IPS-NIHi7 (cell line): ENCODE data around the gene MALRD1.

Experiments
- DNase-seq: peaks from one replicate; pipeline ENCODE4 v3.0.0; 2012; ENCODE audit warnings: mixed read lengths; ENCODE audit errors: extremely low spot score

MALRD1 gene

DNA sequence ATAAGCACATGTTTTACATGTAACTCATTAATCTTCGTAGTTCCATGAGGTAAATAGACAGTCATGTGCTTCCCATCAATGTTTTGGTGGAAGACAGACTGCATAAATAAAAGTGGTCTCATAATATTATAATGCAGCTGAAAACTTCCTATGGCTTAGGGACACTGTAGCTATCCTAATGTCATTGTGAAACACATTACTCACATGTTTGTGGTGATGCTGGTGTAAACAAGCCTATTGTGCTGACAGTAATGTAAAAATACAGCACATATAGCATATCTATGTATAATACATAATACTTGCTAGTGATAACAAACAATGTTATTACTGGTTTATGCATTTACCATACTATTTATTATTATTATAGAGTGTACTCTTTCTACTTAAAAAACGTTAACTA is 730.4 kb downstream of the MALRD1 start:
- no peak for DNase-seq

DNA sequence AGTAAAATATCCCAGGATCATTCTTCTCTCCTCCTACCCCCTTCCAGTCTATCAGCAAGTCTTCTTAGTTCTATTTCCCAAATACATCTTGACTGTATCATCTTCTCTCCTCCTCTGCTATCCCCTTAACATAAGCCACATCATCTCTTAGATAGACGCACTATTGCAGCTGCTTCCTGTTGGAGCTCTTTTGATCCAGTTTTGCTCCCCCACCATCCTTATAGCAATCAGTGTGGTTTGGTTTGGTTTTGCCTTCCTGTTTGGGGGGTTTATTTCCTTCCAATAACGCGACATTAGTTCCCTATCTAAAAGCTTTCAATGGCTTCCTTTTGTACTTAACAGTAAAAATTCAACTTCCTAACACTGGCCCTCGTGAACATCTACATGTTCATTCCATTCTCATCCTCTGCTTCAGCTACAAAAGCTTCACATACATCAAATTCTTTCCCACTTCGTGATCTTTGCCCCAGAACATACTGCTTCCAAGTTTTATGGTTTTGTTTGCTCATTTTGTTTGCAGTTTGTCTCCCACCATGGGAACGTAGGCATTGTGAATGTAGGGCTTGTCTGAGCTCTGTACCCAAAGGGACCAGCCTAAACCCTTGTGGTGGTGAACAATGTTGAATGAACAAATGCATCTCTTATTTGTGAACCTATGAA is 734.0 kb downstream of the MALRD1 start:
- no peak for DNase-seq

DNA sequence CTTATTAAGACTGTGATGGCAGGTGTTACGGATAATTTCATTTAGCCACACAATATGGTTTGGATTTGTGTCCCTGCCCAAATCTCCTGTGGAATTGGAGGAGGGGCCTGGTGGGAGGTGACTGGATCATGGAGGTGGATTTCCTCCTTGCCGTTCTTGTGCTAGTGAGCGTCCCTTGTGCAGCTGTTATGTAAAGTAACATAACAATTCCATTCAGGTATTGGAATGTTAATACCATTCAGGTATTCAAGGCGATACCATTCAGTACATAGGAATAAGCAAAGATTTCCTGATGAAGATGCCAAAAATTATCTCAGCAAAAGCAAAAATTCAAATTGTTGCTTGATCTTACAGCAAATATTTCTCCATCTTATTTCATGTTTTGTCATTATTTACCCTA is 735.1 kb downstream of the MALRD1 start:
- DNase-seq, result no peak
